Heart left ventricle (tissue), 16 donors: Measurements from ENCODE around the gene YIPF7. TPM values are rescaled to one million over a fixed set of nuclear protein-coding genes. Genes with fewer than 3 reads are reported as not detected.

ENCODE experiments used
- ATAC-seq, 4 donors: fragments of 200-7000 bp; cut with Tn5 transposase; one replicate each; pipeline ENCODE4 v1.9.1; 2020 to 2022; ENCODE audit warnings: moderate library complexity in 4 of 4, mild to moderate bottlenecking in 3 of 4, moderate number of reproducible peaks in 1 of 4
- DNase-seq, 5 donors: peaks; one replicate each; pipeline ENCODE4 v3.0.0-alpha.2; 2020
- H3K27ac ChIP-seq, 12 donors: fragments of 200-600 bp; sonication (generic) in 4 of 12; one replicate each; pipeline versions ENCODE4 v1.5.0 to v1.8.0; 2016 to 2022; ENCODE audit warnings: mild to moderate bottlenecking in 2 of 12
- H3K27me3 ChIP-seq, 9 donors: fragments of 200-600 bp; sonication (generic) in 2 of 9; one replicate each; pipeline versions ENCODE4 v1.5.1 to v1.8.0; 2016 to 2022; ENCODE audit warnings: mild to moderate bottlenecking in 3 of 9
- H3K36me3 ChIP-seq, 9 donors: fragments of 200-600 bp; sonication (generic) in 2 of 9; one replicate each; pipeline versions ENCODE4 v1.5.0 to v1.8.0; 2018 to 2022; ENCODE audit warnings: mild to moderate bottlenecking in 2 of 9
- H3K4me1 ChIP-seq, 12 donors: fragments of 200-600 bp; sonication (generic) in 4 of 12; one replicate each; pipeline versions ENCODE4 v1.5.0 to v1.8.0; 2016 to 2022; ENCODE audit warnings: mild to moderate bottlenecking in 3 of 12
- H3K4me3 ChIP-seq, 12 donors: fragments of 200-600 bp; sonication (generic) in 4 of 12; one replicate each; pipeline versions ENCODE4 v1.5.0 to v1.8.0; 2017 to 2022; ENCODE audit warnings: mild to moderate bottlenecking in 9 of 12, moderate library complexity in 4 of 12
- H3K9me3 ChIP-seq, 12 donors: fragments of 200-600 bp; sonication (generic) in 4 of 12; one replicate each; pipeline versions ENCODE4 v1.5.0 to v1.8.0; 2016 to 2022; ENCODE audit warnings: mild to moderate bottlenecking in 1 of 12
- POLR2A ChIP-seq, 2 donors: fragments of 450-650 bp; IDR thresholded peaks; one replicate each; pipeline ENCODE4 v1.6.1; 2017; ENCODE audit warnings: antibody characterized with exemption in 2 of 2, mild to moderate bottlenecking in 2 of 2, moderate library complexity in 2 of 2
- WGBS, 4 donors: extraction: QIAGEN DNeasy Blood & Tissue Kit in 2 of 4; methylation state at CpG; one replicate each; pipeline versions ENCODE4 v1.1.5 to v1.1.7; 2013 to 2018; 5-methylcytosine and 5-hydroxymethylcytosine counted together
- intact Hi-C, 10 donors: fragments of 100-400 bp; cut with DNase I; formaldehyde crosslinking; loops; one replicate each; pipeline versions ENCODE4 v1.11.1 to v1.14.2; 2022
- polyA plus RNA-seq, 2 donors: library from polyadenylated mRNA; stranded (reverse); fragments of 200-250 nt; gene quantifications; one replicate each; pipeline ENCODE4 v1.2.3, GENCODE V29; 2013
- total RNA-seq, 9 donors: library from RNA; depleted of rRNA in 2 of 9; stranded (reverse); fragments of >200 nt in 2 of 9; fragmentation: NEBNext Ultra II Directional in 3 of 9; extraction: Animal tissue kit (Norgen Biotek cat#: 25700) in 3 of 9; gene quantifications; one replicate each; pipeline versions ENCODE4 v1.1.0 to v1.2.4, GENCODE V29; 2016 to 2023
- TF ChIP-seq, protein P1 (sequence below), 12 donors: fragments of 200-600 bp; sonication (generic) in 4 of 12; IDR thresholded peaks; one replicate each; pipeline versions ENCODE4 v1.5.0 to v1.8.0; 2018 to 2022; ENCODE audit warnings: antibody characterized with exemption in 12 of 12, mild to moderate bottlenecking in 5 of 12
- donor health status: ischemic (EF 13 %, LVEDD 7.1; RV severe dilation, severe dysfunction).
- donor health status: healthy with polysubstance abuse.
- donor health status: DM: no; HTN: yes; CAD: no.
- donor health status: DM: no; HTN: no; CAD: no.
- donor health status: ischemic (EF 25% LVEDD 6.9; RV normal size, moderate dysfunction).
- donor health status: ischemic (EF 25% LVEDD 5.7; RV mildly dilated, moderate dysfunction).
- donor health status: healthy.
- donor health status: DM: yes; HTN: yes; CAD: no.
- donor health status: ischemic (EF 35%, LVEDD 5.7; RV mildly dilated, moderate dysfunction).
- donor health status: nonischemic (EF 11% LVEDD 7.7; RV severe dilation, severe dysfunction).
- donor health status: DM: yes; HTN: yes; CAD: no.
- donor health status: PGD.
- donor health status: ischemic (EF 29% LVEDD 5.4; RV normal size, mild dysfunction).
- donor health status: nonischemic (EF 23%, LVEDD 6.1; RV moderate dilation, normal function).

YIPF7 gene
- total and polyA plus RNA-seq, 11 donors: 0.36 to 1.6 (median 1.1) TPM; not detected in 1

DNA sequence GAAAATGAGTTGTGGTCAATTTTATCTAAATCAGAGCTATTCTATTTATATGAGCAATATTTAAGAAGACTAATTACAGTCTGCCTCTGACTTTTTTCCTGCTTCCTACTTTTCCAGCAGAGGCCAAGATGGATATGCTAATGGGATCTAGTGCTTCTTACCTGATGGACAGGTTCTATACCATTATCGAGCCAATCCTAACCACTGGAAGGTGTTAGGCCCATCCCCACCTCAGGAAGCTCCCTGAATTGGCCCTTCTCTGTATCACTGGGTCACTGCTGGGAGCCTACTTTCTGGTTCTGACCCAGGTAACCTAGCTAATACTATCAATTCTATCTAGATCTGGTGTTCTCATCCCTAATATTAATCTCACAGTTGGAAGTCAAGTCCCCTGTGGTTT lies 577 bp upstream of the YIPF7 start:
- no peak for DNase-seq
- Histone ChIP-seq H3K36me3 (no peaks in the 10 kb centered on the region), H3K4me1 (peaks cover 0 to 3% (median 0%) of the 10 kb centered on the region in 12 donors), H3K27me3 (no peaks in the 10 kb centered on the region), H3K4me3 (no peak overlapping the region), H3K27ac (no peak overlapping the region), H3K9me3 (no peaks in the 10 kb centered on the region)
- intact Hi-C loops: no loop called here
- no peak for ATAC-seq
- TF ChIP-seq, protein P1, sequence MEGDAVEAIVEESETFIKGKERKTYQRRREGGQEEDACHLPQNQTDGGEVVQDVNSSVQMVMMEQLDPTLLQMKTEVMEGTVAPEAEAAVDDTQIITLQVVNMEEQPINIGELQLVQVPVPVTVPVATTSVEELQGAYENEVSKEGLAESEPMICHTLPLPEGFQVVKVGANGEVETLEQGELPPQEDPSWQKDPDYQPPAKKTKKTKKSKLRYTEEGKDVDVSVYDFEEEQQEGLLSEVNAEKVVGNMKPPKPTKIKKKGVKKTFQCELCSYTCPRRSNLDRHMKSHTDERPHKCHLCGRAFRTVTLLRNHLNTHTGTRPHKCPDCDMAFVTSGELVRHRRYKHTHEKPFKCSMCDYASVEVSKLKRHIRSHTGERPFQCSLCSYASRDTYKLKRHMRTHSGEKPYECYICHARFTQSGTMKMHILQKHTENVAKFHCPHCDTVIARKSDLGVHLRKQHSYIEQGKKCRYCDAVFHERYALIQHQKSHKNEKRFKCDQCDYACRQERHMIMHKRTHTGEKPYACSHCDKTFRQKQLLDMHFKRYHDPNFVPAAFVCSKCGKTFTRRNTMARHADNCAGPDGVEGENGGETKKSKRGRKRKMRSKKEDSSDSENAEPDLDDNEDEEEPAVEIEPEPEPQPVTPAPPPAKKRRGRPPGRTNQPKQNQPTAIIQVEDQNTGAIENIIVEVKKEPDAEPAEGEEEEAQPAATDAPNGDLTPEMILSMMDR (IDR thresholded peaks at IDR 0.05): no peak
- TF ChIP-seq POLR2A (IDR thresholded peaks at IDR 0.05): no peak
- WGBS, 4 donors: 58 to 95% (median 78%) methylated on average over 1 of the region's 1 CpG

DNA sequence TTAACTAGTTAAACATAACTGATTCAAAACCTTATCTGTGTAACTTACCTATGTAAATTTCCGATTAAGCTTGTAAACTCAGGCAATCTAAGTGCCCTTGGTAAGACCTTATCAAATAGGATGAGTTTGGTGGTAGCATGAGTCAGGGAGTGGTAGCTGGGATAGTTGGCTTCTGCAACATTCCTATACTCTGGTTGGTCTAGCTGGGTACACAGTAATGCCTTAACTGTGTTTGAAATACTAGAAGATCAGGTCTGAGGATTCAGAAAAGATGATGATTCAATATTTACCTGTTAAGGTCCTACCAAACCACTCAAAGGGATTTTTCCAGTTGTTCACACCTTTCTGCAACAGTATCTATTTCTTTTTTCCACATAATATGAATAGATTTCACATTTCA lies 5.3 kb downstream of the YIPF7 start:
- no peak overlapping the region for H3K27ac ChIP-seq
- intact Hi-C loops: no loop called here
- H3K27me3 ChIP-seq: no peaks in the 10 kb centered on the region
- H3K4me1 ChIP-seq: no peaks in the 10 kb centered on the region
- H3K4me3 ChIP-seq: no peak overlapping the region
- peaks cover 0 to 20% (median 0%) of the 10 kb centered on the region in 12 donors for H3K9me3 ChIP-seq
- no peaks in the 10 kb centered on the region for H3K36me3 ChIP-seq
- ATAC-seq (no peak), DNase-seq (no peak)
- WGBS, 4 donors: 84 to 93% (median 87%) methylated on average over 1 of the region's 1 CpG
- TF ChIP-seq, protein P1 (IDR thresholded peaks at IDR 0.05): no peak
- TF ChIP-seq POLR2A (IDR thresholded peaks at IDR 0.05): no peak

DNA sequence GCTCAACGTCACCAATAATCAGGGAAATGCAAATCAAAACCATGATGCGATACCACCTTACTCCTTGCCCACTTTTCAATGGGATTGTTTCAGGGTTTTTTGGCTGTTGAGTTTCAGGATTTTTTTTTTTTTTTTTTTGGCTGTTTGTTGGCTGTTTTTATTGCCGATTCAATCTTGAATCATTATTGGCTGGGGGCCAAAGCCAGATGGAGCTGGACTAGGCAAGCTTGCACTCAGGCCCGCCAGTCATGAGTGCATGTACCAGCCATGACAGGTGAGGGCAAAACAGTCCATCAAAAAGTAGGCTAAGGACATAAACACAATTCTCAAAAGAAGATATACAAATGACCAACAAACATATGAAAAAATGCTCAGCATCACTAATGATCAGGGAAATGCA lies 13.3 kb downstream of the YIPF7 start:
- ATAC-seq (no peak), DNase-seq (no peak)
- H3K27ac ChIP-seq: no peak overlapping the region
- TF ChIP-seq, protein P1 (IDR thresholded peaks at IDR 0.05): no peak
- no peak for TF ChIP-seq POLR2A (IDR thresholded peaks at IDR 0.05)
- peaks cover 0 to 11% (median 0%) of the 10 kb centered on the region in 12 donors for H3K9me3 ChIP-seq
- H3K27me3 ChIP-seq: no peaks in the 10 kb centered on the region
- no peaks in the 10 kb centered on the region for H3K36me3 ChIP-seq
- 83 to 90% (median 87%) methylated on average over 4 of the region's 4 CpGs for WGBS, 4 donors
- H3K4me1 ChIP-seq: no peaks in the 10 kb centered on the region
- intact Hi-C loops: no loop called here
- no peak overlapping the region for H3K4me3 ChIP-seq

DNA sequence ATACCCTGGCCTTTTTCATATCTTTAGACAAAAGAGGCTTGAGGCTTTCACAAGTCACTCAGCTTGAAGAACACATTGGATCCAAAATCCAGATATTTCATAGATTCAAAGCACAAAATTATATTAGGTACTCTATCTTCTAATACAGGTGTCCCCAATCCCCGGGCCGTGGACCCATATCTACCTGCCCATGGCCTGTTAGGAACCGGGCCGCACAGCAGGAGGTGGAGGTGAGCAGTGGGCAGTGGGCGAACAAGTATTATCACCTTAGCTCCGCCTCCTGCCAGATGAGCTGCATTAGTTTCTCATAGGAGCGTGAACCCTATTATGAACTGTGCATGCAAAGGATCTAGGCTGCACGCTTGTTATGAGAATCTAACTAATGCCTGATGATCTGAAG lies 18.7 kb downstream of the YIPF7 start:
- H3K36me3 ChIP-seq: no peaks in the 10 kb centered on the region
- no peak overlapping the region for H3K4me3 ChIP-seq
- intact Hi-C loops: no loop called here
- ATAC-seq (no peak), DNase-seq (no peak)
- WGBS, 4 donors: 78 to 85% (median 83%) methylated on average over 8 of the region's 8 CpGs
- H3K4me1 ChIP-seq: no peaks in the 10 kb centered on the region
- no peaks in the 10 kb centered on the region for H3K27me3 ChIP-seq
- TF ChIP-seq, protein P1 (IDR thresholded peaks at IDR 0.05): no peak
- no peak for TF ChIP-seq POLR2A (IDR thresholded peaks at IDR 0.05)
- H3K27ac ChIP-seq: no peak overlapping the region
- H3K9me3 ChIP-seq: no peaks in the 10 kb centered on the region
